Measurements from ENCODE around the gene FRMD3. TPM values are rescaled to one million over a fixed set of nuclear protein-coding genes. Genes with fewer than 3 reads are reported as not detected.

Gene FRMD3
- total RNA-seq, 1 donor from 2014 or later = 0.59 TPM

DNA sequence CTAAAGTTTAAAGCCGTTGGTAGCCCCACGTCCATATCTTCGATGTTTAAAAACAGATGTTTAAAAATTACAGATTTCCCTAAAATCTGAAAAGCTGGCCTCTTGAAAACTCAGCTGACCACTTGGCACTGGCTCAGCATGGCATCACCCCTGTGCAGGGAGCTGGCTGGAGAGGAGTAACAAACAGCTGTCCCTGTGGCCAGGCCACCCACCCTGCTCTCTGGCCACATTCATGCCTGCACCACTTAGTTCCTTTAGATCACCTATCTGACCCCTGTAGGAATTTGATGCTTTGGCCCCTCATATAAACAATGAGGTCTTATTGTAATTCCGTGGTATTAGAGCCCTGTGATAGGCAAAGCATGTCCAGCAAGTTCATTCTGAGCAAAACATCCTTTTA is 107.5 kb downstream of the FRMD3 start:
- no peak overlapping the region for H3K4me3 Mint-ChIP-seq (ENCODE audit: unreplicated experiment)
- H3K27ac Mint-ChIP-seq (ENCODE audit: unreplicated experiment) = no peak overlapping the region
- peaks cover 3% of the 10 kb centered on the region for H3K27me3 Mint-ChIP-seq (ENCODE audit: unreplicated experiment)
- H3K9me3 Mint-ChIP-seq (ENCODE audit: unreplicated experiment) = no peaks in the 10 kb centered on the region
- no peaks in the 10 kb centered on the region for H3K4me1 Mint-ChIP-seq (ENCODE audit: unreplicated experiment)
- TF ChIP-seq, protein P1, sequence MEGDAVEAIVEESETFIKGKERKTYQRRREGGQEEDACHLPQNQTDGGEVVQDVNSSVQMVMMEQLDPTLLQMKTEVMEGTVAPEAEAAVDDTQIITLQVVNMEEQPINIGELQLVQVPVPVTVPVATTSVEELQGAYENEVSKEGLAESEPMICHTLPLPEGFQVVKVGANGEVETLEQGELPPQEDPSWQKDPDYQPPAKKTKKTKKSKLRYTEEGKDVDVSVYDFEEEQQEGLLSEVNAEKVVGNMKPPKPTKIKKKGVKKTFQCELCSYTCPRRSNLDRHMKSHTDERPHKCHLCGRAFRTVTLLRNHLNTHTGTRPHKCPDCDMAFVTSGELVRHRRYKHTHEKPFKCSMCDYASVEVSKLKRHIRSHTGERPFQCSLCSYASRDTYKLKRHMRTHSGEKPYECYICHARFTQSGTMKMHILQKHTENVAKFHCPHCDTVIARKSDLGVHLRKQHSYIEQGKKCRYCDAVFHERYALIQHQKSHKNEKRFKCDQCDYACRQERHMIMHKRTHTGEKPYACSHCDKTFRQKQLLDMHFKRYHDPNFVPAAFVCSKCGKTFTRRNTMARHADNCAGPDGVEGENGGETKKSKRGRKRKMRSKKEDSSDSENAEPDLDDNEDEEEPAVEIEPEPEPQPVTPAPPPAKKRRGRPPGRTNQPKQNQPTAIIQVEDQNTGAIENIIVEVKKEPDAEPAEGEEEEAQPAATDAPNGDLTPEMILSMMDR (IDR thresholded peaks at IDR 0.05; ENCODE audit: unreplicated experiment) = no peak
- no peaks in the 10 kb centered on the region for H3K36me3 Mint-ChIP-seq (ENCODE audit: low read depth, unreplicated experiment)
- DNase-seq (ENCODE audit: low spot score) = no peak

DNA sequence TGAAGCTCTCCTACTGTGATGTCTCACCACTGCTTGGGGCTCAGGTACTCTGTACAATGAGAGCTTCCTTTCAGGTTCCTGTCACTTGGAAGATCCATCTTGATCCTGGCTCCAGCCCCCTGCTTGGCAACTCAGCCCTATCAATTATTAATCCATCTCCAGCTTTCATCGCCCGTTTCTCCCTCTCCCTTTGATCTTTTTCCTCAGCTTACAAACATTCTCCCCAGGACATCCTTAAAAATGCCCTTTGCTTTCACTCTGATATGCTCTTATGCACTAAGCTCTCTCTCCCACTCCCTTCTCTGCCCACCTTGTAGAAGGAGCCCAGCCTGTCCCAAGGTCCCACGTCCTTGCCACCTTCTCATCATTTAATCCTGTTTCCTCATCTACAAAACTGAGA is 109.0 kb downstream of the FRMD3 start:
- H3K4me1 Mint-ChIP-seq (ENCODE audit: unreplicated experiment) = no peaks in the 10 kb centered on the region
- H3K4me3 Mint-ChIP-seq (ENCODE audit: unreplicated experiment) = no peak overlapping the region
- H3K36me3 Mint-ChIP-seq (ENCODE audit: low read depth, unreplicated experiment) = no peaks in the 10 kb centered on the region
- H3K27me3 Mint-ChIP-seq (ENCODE audit: unreplicated experiment) = peaks cover 3% of the 10 kb centered on the region
- no peaks in the 10 kb centered on the region for H3K9me3 Mint-ChIP-seq (ENCODE audit: unreplicated experiment)
- DNase-seq (ENCODE audit: low spot score) = no peak
- TF ChIP-seq, protein P1 (IDR thresholded peaks at IDR 0.05; ENCODE audit: unreplicated experiment) = no peak
- H3K27ac Mint-ChIP-seq (ENCODE audit: unreplicated experiment) = no peak overlapping the region

DNA sequence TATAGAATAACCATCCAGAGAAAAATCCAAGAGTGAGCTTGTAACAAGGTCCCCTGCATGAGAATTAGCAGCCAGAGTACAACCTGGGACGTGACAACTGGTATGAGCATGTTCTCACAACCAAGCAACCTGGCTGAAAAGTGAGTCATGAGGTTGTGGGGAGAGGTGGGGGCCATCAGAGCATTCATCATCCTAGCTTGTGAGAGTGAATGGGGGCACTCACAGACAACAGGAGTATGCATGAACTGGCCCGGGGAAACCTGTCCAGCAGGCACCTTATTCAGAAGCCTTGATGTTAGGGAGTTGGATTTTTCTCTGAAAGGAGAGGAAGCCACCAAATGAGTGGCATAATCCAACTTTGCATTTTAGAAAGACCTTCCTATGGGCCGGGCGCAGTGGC is 113.0 kb downstream of the FRMD3 start:
- H3K27me3 Mint-ChIP-seq (ENCODE audit: unreplicated experiment) = peaks cover 4% of the 10 kb centered on the region
- H3K27ac Mint-ChIP-seq (ENCODE audit: unreplicated experiment) = no peak overlapping the region
- H3K4me3 Mint-ChIP-seq (ENCODE audit: unreplicated experiment) = no peak overlapping the region
- no peaks in the 10 kb centered on the region for H3K4me1 Mint-ChIP-seq (ENCODE audit: unreplicated experiment)
- H3K9me3 Mint-ChIP-seq (ENCODE audit: unreplicated experiment) = no peaks in the 10 kb centered on the region
- DNase-seq (ENCODE audit: low spot score) = no peak
- no peaks in the 10 kb centered on the region for H3K36me3 Mint-ChIP-seq (ENCODE audit: low read depth, unreplicated experiment)
- TF ChIP-seq, protein P1 (IDR thresholded peaks at IDR 0.05; ENCODE audit: unreplicated experiment) = no peak

DNA sequence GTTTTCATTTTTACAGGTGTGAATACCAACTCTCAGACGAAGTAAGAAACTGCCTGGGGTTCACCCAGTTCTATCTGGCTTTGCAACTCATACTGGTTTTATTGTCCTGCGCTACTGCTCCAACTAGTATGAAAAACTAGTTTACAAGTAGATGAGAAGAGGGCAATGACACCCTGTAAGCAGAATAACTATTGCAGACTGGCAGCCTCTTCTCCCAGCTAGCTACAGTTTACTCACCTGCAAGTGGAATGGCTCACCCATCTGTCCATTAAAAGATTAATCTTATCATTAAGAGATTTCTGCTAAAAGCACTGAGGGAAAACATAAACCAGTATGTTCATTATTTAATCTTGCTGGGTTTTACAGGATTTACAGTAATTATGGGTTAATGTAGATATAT is 113.4 kb downstream of the FRMD3 start:
- DNase-seq (ENCODE audit: low spot score) = no peak
- Mint-ChIP-seq H3K4me3 (ENCODE audit: unreplicated experiment) (no peak overlapping the region), H3K27me3 (ENCODE audit: unreplicated experiment) (peaks cover 4% of the 10 kb centered on the region), H3K4me1 (ENCODE audit: unreplicated experiment) (no peaks in the 10 kb centered on the region), H3K27ac (ENCODE audit: unreplicated experiment) (no peak overlapping the region), H3K36me3 (ENCODE audit: low read depth, unreplicated experiment) (no peaks in the 10 kb centered on the region), H3K9me3 (ENCODE audit: unreplicated experiment) (no peaks in the 10 kb centered on the region)
- TF ChIP-seq, protein P1 (IDR thresholded peaks at IDR 0.05; ENCODE audit: unreplicated experiment) = no peak

DNA sequence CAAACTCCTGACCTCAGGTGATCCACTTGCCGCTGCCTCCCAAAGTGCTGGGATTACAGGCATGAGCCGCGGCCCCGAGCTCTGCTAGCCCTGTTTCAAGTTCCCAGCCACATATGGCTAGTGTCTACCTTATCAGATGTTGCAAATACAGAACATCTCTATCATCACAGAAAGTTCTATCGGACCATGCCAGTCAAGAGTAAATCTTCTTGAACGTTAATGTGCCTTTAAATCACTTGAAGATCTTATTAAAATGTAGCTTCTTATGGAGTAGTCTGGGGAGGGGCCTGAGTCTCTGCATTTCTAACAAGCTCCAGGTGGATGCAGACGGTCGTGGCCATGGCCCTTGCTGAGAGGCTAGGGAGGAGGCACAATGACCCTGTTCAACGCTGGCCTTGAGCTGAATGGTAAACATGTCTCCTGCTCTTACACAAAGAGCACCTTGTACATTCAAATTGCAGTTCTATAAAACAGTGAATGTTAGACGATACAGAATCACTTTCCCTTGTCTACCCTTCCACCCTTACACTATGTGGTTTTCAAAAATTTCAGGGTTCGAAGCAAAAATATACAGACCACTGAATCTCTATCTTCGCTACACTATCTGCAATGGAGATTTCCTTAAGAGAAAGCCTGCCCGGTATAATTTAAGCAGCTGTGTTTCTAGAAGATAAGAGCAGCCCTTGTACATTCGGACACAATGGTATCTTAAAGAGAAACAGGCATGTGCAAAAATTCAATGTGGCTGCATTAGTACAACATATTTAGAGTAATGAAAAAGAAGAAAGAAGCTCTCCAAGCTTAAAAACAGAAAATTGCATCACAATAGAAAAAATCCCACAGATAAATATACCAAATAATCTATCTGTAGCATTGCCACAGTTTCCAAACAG is 114.1 kb downstream of the FRMD3 start:
- DNase-seq (ENCODE audit: low spot score) = no peak
- Mint-ChIP-seq H3K36me3 (ENCODE audit: low read depth, unreplicated experiment) (no peaks in the 10 kb centered on the region), H3K9me3 (ENCODE audit: unreplicated experiment) (no peaks in the 10 kb centered on the region), H3K27ac (ENCODE audit: unreplicated experiment) (no peak overlapping the region), H3K4me1 (ENCODE audit: unreplicated experiment) (no peaks in the 10 kb centered on the region), H3K27me3 (ENCODE audit: unreplicated experiment) (peaks cover 4% of the 10 kb centered on the region), H3K4me3 (ENCODE audit: unreplicated experiment) (no peak overlapping the region)
- TF ChIP-seq, protein P1 (IDR thresholded peaks at IDR 0.05; ENCODE audit: unreplicated experiment) = no peak
